OCI-LY1 (cell line): Measurements from ENCODE around the gene DLL4.
A peak's percentile ranks its signal among the peaks of the same experiment; 100 is the strongest.

Source experiments
- H2AFZ ChIP-seq: fragments of 200-600 bp; sonication (generic), shearing (Covaris generic); 2 replicates; pipeline ENCODE4 v1.6.0; 2014; ENCODE audit warnings: antibody characterized with exemption, mild to moderate bottlenecking, low read length
- H3F3A ChIP-seq: fragments of 200-600 bp; sonication (generic), shearing (Covaris generic); 2 replicates; pipeline ENCODE4 v1.6.0; 2014; ENCODE audit warnings: mild to moderate bottlenecking, antibody characterized with exemption, low read length, moderate library complexity; ENCODE audit not compliant: insufficient read depth
- H3K27ac ChIP-seq: fragments of 200-600 bp; sonication (generic); 2 replicates; pipeline ENCODE4 v1.5.1; 2014; ENCODE audit warnings: low read length, mixed run types, mild to moderate bottlenecking, low read depth; ENCODE audit not compliant: poor library complexity, severe bottlenecking
- H3K27me3 ChIP-seq: fragments of 200-600 bp; sonication (generic); 2 replicates; pipeline ENCODE4 v1.6.0; 2014; ENCODE audit warnings: antibody characterized with exemption, mild to moderate bottlenecking, low read length, moderate library complexity; ENCODE audit not compliant: insufficient read depth
- H3K36me3 ChIP-seq: fragments of 200-600 bp; sonication (generic); 2 replicates; pipeline ENCODE4 v1.6.1; 2014; ENCODE audit warnings: mild to moderate bottlenecking, antibody characterized with exemption, low read length, moderate library complexity, mixed read lengths; ENCODE audit not compliant: insufficient read depth
- H3K4me1 ChIP-seq: fragments of 200-600 bp; sonication (generic); 2 replicates; pipeline ENCODE4 v1.5.1; 2014; ENCODE audit warnings: mild to moderate bottlenecking, low read length, moderate library complexity; ENCODE audit not compliant: insufficient read depth, severe bottlenecking
- H3K4me2 ChIP-seq: fragments of 200-600 bp; sonication (generic), shearing (Covaris generic); 2 replicates; pipeline ENCODE4 v1.6.1; 2014; ENCODE audit warnings: low read length
- H3K4me3 ChIP-seq: fragments of 200-600 bp; sonication (generic); 2 replicates; pipeline ENCODE4 v1.5.1; 2014; ENCODE audit warnings: low read length, low read depth, mild to moderate bottlenecking, mixed read lengths; ENCODE audit not compliant: poor library complexity, severe bottlenecking
- H3K79me2 ChIP-seq: fragments of 200-600 bp; shearing (Covaris generic); 2 replicates; pipeline ENCODE4 v1.6.1; 2016; ENCODE audit warnings: mixed run types, low read length, mixed read lengths; ENCODE audit not compliant: insufficient read depth
- H3K9ac ChIP-seq: fragments of 200-600 bp; sonication (generic), shearing (Covaris generic); 2 replicates; pipeline ENCODE4 v1.6.1; 2014; ENCODE audit warnings: mild to moderate bottlenecking, low read length, mixed read lengths
- H3K9me2 ChIP-seq: fragments of 200-600 bp; sonication (generic), shearing (Covaris generic); 2 replicates; pipeline ENCODE4 v1.6.1; 2014; ENCODE audit warnings: low read depth, mild to moderate bottlenecking, low read length, mixed read lengths
- H3K9me3 ChIP-seq: fragments of 200-600 bp; shearing (Covaris generic); 2 replicates; pipeline ENCODE4 v1.6.1; 2014; ENCODE audit warnings: low read length, mixed read lengths
- H4K20me1 ChIP-seq: fragments of 200-600 bp; sonication (generic), shearing (Covaris generic); 2 replicates; pipeline ENCODE4 v1.6.0; 2016; ENCODE audit warnings: mild to moderate bottlenecking, low read length; ENCODE audit not compliant: insufficient read depth
- EZH2 ChIP-seq: fragments of 200-600 bp; sonication (generic), shearing (Covaris generic); IDR thresholded peaks from 2 replicates; pipeline ENCODE4 v1.8.0; 2017; ENCODE audit warnings: borderline replicate concordance, mixed run types, mild to moderate bottlenecking, antibody characterized with exemption, low read length, moderate library complexity, mixed read lengths
- TF ChIP-seq, protein P1 (sequence below): fragments of 200-600 bp; sonication (generic), shearing (Covaris generic); IDR thresholded peaks from 2 replicates; pipeline ENCODE4 v1.5.1; 2017; ENCODE audit warnings: mild to moderate bottlenecking, antibody characterized with exemption, low read length, moderate library complexity, mixed read lengths

DLL4 gene

DNA sequence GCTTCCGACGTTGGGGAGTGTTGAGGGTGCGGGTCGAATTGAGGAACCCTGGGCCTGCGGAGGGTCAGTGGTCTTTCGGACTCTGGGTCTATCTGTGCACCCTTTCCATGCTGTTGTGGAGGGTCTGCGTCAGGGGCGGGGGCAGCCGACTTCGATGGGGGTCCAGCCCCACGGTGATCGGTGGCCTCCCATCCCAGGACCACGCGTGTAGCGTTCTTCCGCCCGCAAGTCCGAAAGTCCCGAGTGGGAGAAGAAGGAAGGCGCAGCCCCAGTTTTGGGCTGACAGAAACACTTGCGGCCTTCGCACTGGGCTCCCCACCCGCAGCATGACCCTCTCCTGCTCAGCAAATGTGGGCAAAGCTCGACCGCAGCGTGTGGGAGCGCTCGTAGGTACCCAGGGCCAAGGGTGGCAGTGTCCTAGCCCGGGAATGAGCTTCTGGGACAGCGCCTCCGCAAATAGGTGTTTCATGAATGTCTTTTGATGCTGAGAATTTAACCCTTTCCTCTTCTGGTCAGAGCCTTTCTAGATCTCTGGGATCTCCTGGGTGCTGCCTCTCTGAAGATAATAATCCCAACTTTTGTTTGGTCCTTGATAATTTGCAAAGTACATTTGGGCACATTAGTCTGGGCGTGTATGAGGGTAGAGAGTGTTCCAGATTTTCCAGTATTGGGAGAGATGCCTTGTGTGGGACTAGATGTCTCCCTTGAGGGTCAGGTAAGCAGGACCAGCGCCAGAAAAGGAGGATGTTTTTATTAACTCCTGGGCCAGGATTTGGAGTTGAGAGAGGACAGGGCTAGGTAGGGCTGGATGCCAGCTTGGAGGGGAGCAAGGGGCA, 2.3 kb upstream of the DLL4 start:
- no peak for TF ChIP-seq EZH2
- TF ChIP-seq, protein P1, sequence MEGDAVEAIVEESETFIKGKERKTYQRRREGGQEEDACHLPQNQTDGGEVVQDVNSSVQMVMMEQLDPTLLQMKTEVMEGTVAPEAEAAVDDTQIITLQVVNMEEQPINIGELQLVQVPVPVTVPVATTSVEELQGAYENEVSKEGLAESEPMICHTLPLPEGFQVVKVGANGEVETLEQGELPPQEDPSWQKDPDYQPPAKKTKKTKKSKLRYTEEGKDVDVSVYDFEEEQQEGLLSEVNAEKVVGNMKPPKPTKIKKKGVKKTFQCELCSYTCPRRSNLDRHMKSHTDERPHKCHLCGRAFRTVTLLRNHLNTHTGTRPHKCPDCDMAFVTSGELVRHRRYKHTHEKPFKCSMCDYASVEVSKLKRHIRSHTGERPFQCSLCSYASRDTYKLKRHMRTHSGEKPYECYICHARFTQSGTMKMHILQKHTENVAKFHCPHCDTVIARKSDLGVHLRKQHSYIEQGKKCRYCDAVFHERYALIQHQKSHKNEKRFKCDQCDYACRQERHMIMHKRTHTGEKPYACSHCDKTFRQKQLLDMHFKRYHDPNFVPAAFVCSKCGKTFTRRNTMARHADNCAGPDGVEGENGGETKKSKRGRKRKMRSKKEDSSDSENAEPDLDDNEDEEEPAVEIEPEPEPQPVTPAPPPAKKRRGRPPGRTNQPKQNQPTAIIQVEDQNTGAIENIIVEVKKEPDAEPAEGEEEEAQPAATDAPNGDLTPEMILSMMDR, result no peak
- H3K9me3 ChIP-seq, result no peaks in the 10 kb centered on the region
- no peaks in the 10 kb centered on the region for H3K9me2 ChIP-seq
- no peaks in the 10 kb centered on the region for H3F3A ChIP-seq
- peaks cover 41% of the 10 kb centered on the region for H3K4me1 ChIP-seq
- no peaks in the 10 kb centered on the region for H4K20me1 ChIP-seq
- H2AFZ ChIP-seq, result no peak overlapping the region
- H3K27me3 ChIP-seq, result peaks cover 10% of the 10 kb centered on the region
- no peak overlapping the region for H3K9ac ChIP-seq
- H3K79me2 ChIP-seq, result no peaks in the 10 kb centered on the region
- peak overlapping the region; percentile 88; the same call in 1 of the 2 replicates for H3K4me2 ChIP-seq
- H3K27ac ChIP-seq, result no peak overlapping the region
- no peaks in the 10 kb centered on the region for H3K36me3 ChIP-seq
- H3K4me3 ChIP-seq, result no peak overlapping the region

DNA sequence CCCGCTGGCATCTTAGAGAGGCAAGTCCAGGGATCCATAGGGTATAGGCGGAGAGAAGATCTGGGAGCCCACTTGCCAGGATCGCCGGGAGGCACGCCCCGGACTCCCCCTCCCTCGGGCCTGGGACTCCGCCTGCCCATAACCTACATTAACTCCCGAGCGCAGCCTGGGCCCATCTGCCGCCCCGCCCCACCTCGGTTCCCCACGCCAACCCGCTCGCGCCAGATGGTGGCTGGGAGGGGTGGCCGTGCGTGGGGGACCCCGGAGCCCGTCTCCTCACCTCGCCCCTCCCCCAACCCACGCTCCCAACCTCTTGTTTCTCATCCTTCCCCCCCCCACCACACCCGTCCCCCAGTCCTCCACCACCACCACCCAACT, 1.7 kb upstream of the DLL4 start:
- Histone ChIP-seq H3K4me2 (peak overlapping the region; percentile 88; the same call in 1 of the 2 replicates), H4K20me1 (no peaks in the 10 kb centered on the region), H2AFZ (no peak overlapping the region), H3K27ac (no peak overlapping the region), H3K9me3 (no peaks in the 10 kb centered on the region), H3K79me2 (no peaks in the 10 kb centered on the region), H3K9me2 (no peaks in the 10 kb centered on the region), H3K4me3 (peak overlapping the region; percentile 62), H3K9ac (no peak overlapping the region), H3K4me1 (peaks cover 41% of the 10 kb centered on the region), H3K27me3 (peaks cover 10% of the 10 kb centered on the region), H3K36me3 (no peaks in the 10 kb centered on the region), H3F3A (no peaks in the 10 kb centered on the region)
- no peak for TF ChIP-seq EZH2
- TF ChIP-seq, protein P1, result no peak

DNA sequence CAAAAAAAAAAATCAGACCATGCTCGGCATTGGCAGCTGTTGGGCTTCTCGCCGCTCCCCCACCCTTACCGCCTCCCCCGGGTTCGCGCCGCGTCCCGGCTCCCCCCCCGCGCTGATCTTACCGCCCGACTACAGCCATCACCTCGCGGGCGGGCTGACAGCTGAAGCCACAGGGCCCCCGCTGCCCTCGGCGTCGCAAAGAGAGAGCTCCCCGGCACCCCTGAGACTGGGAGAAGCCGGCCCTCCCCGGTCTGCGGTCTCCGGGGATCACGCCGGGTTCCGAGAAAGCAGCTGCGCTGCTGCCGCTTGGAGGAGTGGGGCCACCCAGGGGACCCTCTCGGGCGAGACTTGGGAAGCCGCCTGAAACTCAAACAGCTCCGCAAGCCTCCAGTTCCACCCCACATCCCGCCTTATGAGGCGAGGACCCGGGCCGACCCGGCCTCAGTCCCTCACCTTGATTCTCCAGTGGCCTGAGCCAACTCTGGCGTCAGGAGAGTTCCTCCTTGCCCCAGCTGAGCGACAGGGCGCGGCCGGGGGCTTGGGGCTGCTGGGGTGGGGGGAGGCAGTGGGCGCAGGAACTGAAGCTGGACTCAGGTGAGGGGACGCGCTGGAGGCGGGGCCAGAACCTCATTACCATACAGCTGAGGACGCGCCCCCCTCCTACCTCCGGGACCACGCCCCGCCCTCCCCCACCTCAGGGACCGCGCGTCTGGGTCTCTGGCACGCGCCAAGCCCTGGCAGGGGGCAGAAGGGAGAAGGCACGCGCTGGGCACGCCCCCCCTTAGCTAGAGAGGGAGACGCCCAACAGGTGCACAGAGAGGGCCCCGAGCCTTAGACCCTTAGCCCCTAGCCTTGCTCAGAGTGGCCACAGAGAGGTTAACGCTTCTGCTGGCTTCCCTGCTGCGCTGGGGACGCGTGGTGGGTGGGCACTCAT, 1.0 kb upstream of the DLL4 start:
- Histone ChIP-seq H3K4me1 (peaks cover 41% of the 10 kb centered on the region), H3F3A (no peaks in the 10 kb centered on the region), H3K79me2 (no peaks in the 10 kb centered on the region), H3K4me3 (peak overlapping the region; percentile 62), H3K27me3 (peaks cover 10% of the 10 kb centered on the region), H3K4me2 (peak overlapping the region; percentile 88), H3K9me2 (no peaks in the 10 kb centered on the region), H2AFZ (no peak overlapping the region), H3K36me3 (no peaks in the 10 kb centered on the region), H4K20me1 (no peaks in the 10 kb centered on the region), H3K27ac (no peak overlapping the region), H3K9ac (no peak overlapping the region), H3K9me3 (no peaks in the 10 kb centered on the region)
- TF ChIP-seq EZH2, result no peak
- TF ChIP-seq, protein P1, result no peak
